GM21576 (cell line): ENCODE results near the gene PRR19.
A peak's percentile ranks its signal among the peaks of the same experiment; 100 is the strongest.

Source experiments
- ATAC-seq: cut with Tn5 transposase; IDR thresholded peaks from one replicate; pipeline ENCODE4 v1.9.1; 2021; ENCODE audit warnings: mild to moderate bottlenecking, moderate library complexity; ENCODE audit not compliant: unreplicated experiment

Gene PRR19

GRCh38 chr19:42292963-42293362, 9.0 kb upstream of the PRR19 start:
- no peak for ATAC-seq

- no peak for ATAC-seq
Observed at GRCh38 chr19:42293540-42293939, 8.4 kb upstream of the PRR19 start.

GRCh38 chr19:42293948-42294347, 8.0 kb upstream of the PRR19 start:
- ATAC-seq: no peak

- ATAC-seq: no peak
Observed at GRCh38 chr19:42294471-42295137, 7.3 kb upstream of the PRR19 start.

- no peak for ATAC-seq
Observed at GRCh38 chr19:42295342-42295741, 6.6 kb upstream of the PRR19 start.

- peak; percentile 59 for ATAC-seq
Observed at GRCh38 chr19:42295831-42296525, 6.0 kb upstream of the PRR19 start.

GRCh38 chr19:42297039-42297438, 4.9 kb upstream of the PRR19 start:
- ATAC-seq: no peak

- ATAC-seq: no peak
Observed at GRCh38 chr19:42303101-42303464, 1.2 kb downstream of the PRR19 start.

GRCh38 chr19:42303876-42304275, 1.9 kb downstream of the PRR19 start:
- ATAC-seq: no peak

- no peak for ATAC-seq
Observed at GRCh38 chr19:42306646-42307045, 4.7 kb downstream of the PRR19 start.

- ATAC-seq: no peak
Observed at GRCh38 chr19:42309686-42310085, 7.8 kb downstream of the PRR19 start.

GRCh38 chr19:42311657-42312056, 9.7 kb downstream of the PRR19 start:
- no peak for ATAC-seq

GRCh38 chr19:42312370-42312769, 10.4 kb downstream of the PRR19 start:
- ATAC-seq: no peak

- no peak for ATAC-seq
Observed at GRCh38 chr19:42313096-42313839, 11.3 kb downstream of the PRR19 start, which contains the start of gene TMEM145. TMEM145 (plus strand) TSS chr19:42313309; CDS start chr19:42313377, 68 bp downstream.

GRCh38 chr19:42313840-42314755, 12.2 kb downstream of the PRR19 start:
- no peak for ATAC-seq

- ATAC-seq: no peak
Observed at GRCh38 chr19:42315024-42315423, 13.1 kb downstream of the PRR19 start.

- ATAC-seq: no peak
Observed at GRCh38 chr19:42316223-42317211, 14.6 kb downstream of the PRR19 start.

- ATAC-seq: no peak
Observed at GRCh38 chr19:42317535-42317934, 15.6 kb downstream of the PRR19 start.

GRCh38 chr19:42322305-42322704, 20.4 kb downstream of the PRR19 start:
- ATAC-seq: no peak

GRCh38 chr19:42323473-42323851, 21.5 kb downstream of the PRR19 start:
- ATAC-seq: no peak
